Right ventricle myocardium superior (tissue), 1 donor: Measurements from ENCODE around the gene PSMG3. TPM values are rescaled to one million over a fixed set of nuclear protein-coding genes. Genes with fewer than 3 reads are reported as not detected.

ENCODE experiments used
- ATAC-seq: fragments of 200-7000 bp; cut with Tn5 transposase; one replicate; pipeline ENCODE4 v1.9.1; 2020; ENCODE audit warnings: mild to moderate bottlenecking; ENCODE audit not compliant: poor library complexity
- DNase-seq: peaks from one replicate; pipeline ENCODE4 v3.0.0-alpha.2; 2020
- intact Hi-C: fragments of 100-400 bp; cut with DNase I; formaldehyde crosslinking; loops from one replicate; pipeline ENCODE4 v1.11.2; 2022
- total RNA-seq: library from RNA; stranded (reverse); fragmentation: NEBNext Ultra II Directional; extraction: Animal tissue kit (Norgen Biotek cat#: 25700); gene quantifications from one replicate; pipeline ENCODE4 v1.2.1, GENCODE V29; 2021
- donor health status: DM: no; HTN: yes; CAD: no; lungs with severe emphysema.

The PSMG3 gene
- total RNA-seq, 1 donor from 2014 or later, result 12.1 TPM

DNA sequence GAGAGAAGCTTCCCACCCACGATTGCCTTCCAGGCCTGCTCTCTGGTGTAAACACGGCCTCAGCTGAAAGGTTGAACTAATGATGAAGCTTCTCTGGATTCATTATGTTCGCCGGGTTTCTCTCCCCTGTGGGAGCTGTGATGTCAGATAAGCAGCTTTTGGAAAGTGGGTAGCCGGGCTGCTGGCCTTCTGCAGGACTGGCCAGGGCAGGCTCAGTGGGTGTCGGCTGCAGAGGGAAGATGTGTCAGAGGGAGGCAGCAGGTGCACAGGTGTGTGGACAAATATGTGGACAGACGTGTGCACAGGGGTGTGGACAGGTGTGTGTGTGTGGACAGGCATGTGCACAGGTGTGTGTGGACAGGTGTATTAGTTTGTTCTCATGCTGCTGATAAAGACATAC is 28.5 kb upstream of the PSMG3 start:
- intact Hi-C loops, result loop anchor here (10.0 kb wide), 1 partner anchor 477 kb away; no protein-coding TSS in a partner anchor
- no peak for DNase-seq
- ATAC-seq, result no peak

DNA sequence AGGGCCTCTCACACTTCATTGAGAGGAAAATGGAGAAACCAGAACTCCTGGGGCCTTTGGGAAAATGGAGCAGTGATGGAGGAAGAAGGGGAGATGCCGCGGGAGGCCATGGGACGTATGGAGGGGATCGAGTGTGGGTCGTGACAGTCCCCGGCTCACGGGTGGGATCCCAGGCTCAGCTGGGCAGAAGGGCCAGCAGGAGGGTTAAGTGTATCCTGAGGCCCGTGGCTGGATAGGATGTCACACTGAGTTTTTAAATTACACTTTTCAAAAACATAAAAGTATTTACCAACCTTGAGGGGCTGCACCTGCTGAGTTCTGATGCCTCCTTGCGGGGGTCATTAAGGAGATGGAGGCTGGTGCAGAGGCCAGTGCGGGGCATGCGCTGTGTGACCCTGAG is 28.0 kb upstream of the PSMG3 start:
- DNase-seq, result no peak
- no peak for ATAC-seq
- intact Hi-C loops, result loop anchor here (10.0 kb wide), 1 partner anchor 477 kb away; no protein-coding TSS in a partner anchor

DNA sequence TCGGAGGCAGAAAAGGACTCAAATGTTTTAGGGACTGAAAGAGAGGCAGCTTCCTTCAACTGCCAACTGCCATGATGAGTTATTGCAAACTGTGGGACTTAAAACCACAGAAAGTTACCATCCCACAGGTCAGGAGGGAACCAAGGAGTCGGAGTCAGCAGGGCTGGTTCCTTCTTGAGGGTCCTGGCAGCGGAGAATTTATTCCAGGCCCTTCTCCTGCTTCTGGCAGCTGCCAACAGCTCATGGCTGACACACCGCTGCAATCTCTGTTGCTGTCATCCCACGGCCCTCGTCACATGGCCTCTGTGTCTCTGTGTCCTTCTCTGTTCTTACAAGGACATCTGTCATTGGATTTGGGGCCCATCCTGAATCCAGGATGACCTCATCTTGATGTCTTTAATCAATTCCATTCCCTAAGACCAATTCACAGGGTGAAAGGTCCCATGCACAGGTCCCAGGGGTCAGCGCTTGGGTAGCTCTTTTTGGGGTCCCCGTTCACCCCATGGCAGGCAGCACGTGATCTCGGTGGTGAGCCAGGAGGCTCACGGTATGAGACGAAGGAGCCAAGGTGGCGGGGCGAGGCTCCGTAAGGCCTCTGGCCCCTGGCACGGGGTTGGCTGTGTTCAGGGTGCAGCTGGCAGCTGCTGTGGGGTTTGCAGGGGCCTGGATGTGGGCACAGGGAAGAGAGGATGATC is 27.4 kb upstream of the PSMG3 start:
- intact Hi-C loops, result loop anchor here (10.0 kb wide), 1 partner anchor 478 kb away; no protein-coding TSS in a partner anchor
- ATAC-seq, result no peak
- DNase-seq, result no peak

DNA sequence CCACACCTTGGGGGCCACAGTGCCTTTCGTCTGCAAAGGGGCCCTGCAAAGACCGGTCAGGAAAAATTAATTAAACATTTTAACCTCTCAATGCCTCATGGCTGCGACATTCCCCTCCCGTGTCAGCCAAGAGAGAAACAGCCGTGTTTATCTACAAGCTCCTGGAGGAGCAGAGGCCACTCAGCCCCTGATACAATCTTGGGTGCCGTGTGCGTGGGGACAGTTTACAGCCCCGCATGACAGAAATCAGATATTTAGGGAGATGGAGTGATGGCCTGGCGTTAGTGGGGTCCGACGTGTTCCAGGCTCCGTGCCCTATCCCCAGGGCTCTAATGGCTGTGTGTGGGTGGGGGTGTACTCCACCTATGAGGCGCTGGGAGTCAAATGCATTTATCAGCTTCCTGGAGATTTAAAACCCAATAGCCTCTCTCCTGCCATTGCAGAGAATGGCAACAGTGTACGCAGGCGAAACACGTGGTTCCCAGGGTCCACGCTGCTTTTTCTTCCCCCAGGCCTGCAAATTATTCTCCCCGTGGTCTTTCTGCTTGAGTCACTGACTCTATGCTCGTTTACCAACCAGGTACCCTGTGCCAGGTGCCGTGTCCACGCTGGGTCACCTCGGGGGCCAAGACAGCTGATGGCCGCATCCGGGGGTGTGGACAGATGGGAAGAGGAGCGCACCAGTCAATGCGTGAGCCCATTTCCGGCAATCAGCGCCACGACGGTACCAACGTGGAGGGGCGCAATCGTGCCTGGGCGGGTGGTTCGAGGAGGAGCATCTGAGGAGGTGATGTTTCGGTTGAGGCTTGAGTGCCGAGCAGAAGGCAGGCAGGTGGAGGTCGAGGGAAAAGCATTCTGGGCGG is 26.6 kb upstream of the PSMG3 start:
- ATAC-seq (no peak), DNase-seq (no peak)
- intact Hi-C loops, result loop anchor here (10.0 kb wide), 1 partner anchor 478 kb away; no protein-coding TSS in a partner anchor

DNA sequence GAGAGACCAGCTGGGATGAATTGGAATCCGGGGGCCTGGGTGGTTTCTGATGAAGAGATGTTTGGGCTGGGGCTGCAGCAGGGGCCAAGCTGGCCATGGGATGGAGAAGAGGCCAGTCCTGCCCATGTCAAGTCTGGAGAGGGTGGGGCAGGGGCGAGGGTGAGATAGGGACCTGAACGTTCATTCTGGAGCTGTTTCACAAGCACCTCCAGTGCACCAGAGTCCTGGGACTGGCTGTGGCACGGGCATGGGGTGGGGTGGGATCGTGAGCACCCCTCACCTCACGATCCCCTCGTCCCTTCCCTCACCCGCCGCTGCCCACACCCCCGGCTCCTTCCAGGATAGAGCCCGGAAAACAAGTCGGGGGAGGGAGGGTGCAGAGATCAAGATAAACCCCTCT is 25.8 kb upstream of the PSMG3 start:
- no peak for DNase-seq
- no peak for ATAC-seq
- intact Hi-C loops, result loop anchor here (10.0 kb wide), 1 partner anchor 479 kb away; no protein-coding TSS in a partner anchor

DNA sequence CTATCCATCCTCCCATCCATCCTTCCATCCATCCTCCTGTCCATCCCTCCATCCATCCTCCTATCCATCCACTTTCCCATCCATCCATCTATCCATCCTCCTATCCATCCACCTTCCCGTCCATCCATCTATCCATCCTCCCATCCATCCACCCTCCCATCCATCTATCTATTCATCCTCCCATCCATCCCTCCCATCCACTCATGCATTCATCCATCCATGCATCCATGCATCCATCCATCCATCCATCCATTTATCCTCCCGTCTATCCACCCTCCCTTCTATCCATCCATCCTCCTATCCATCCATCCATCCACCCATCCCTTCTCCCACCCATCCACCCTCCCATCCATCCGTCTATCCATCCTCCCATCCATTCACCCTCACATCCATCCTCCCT is 25.2 kb upstream of the PSMG3 start:
- ATAC-seq, result no peak
- no peak for DNase-seq
- intact Hi-C loops, result loop anchor here (10.0 kb wide), 1 partner anchor 480 kb away; no protein-coding TSS in a partner anchor

DNA sequence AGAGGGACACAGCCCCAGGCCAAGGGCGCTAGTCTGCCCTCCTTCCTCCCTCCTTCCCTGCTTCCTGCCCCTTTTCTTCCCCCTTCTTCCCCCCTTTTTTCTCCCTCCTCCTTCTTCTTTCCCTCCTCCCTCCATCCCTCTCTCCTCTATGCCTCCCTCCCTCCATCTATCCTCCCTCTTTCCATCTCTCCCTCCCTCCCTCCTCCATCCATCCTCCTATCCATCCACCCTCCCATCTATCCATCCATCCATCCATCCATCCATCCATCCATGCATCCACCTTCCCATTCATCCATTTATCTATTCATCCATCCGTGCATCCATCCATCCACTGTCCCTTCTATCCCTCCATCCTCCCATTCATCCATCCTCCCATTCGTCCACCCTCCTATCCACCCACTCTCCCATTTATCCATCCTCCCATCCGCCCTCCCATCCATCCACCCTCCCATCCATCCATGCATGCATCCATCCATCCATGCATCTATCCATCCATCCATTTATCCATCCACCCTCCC is 24.1 kb upstream of the PSMG3 start:
- no peak for DNase-seq
- no peak for ATAC-seq
- intact Hi-C loops, result loop anchor here (10.0 kb wide), 1 partner anchor 481 kb away; no protein-coding TSS in a partner anchor

DNA sequence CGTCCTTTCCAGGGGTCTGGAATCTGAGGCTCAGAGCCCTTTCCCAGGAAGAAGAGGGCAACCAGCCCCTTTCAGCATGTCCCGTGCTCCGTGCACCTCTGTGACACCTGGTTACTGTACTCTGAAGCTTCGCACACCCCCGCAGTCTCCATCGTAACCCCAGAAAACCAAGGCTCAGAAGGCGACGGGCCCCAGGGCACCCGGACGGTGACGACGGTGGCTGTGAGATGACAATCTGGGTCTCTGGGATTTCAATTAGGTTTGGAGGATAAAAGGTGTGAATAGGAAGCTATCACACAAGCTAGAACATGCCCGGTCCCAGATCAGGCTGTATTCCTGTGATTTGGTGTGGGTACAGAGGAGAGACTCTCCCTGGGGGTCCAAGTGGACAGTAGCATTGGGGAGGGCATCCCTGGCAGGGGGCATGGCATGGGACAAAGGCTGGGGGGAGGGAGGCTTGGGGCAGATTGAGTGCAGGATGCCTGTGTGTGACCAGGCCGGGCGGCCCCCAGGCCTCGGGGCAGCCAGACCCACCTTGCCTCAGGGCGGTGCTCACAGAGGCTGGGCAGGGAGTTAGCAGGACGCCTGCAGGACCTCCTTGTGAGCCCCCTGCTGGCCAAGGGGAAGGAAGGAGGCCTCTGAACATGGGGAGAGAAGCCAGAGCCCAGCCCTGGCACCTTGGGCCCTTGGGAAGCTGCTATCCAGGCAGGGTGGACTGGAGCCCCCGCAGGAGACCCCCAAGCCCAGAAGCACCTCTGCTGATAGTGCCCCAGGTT is 23.4 kb upstream of the PSMG3 start:
- ATAC-seq, result no peak
- peak; percentile 15 for DNase-seq
- intact Hi-C loops, result loop anchor here (10.0 kb wide), 1 partner anchor 482 kb away; no protein-coding TSS in a partner anchor

DNA sequence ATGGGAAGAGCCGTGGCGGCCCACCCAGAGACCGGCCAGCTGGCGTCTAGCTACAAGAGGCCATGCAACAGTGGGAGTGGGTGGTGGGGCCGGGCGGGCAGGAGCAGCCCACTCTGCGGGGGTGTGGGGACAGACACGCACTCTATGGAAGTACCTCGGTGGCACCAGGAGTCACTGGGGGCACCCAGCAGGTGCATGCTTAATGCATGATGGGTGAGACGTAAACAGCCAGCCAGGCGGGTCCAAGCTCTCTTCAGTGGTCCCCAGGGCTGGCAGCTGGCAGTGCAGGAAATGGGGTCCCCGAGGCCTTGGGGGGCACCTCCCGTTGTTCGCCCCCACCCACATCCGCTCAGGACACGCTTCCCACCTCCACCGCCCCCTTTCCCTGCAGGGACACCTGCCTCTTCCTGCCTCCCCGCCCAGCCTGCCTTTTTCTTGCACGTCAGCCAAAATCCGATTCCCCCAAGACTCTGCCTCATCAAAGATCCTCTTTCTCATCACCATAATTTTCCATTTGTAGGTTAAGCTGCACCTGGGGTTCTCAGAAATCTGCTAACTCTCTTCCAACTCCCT is 22.6 kb upstream of the PSMG3 start:
- ATAC-seq, result no peak
- peak; percentile 31 for DNase-seq
- intact Hi-C loops, result loop anchor here (10.0 kb wide), 1 partner anchor 482 kb away; no protein-coding TSS in a partner anchor

DNA sequence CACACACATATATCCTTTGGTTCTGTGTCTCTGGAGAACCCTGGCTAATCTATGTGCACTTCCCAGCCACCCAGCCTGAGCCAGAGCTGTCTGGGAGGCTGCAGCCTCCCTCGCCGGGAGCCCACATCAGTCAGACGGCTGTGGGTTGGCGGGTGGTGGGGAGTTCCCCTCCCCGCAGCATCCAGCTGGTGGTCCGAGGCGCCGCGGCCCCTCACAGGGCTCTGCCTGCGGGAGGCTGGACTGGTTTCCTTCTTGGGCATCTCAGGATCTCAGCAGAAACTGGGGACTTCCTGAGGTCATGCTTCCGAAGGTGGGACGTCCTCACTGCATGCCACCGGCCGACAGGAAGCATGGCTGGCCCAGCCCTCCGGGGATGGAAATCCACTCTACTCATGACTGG is 22.0 kb upstream of the PSMG3 start:
- intact Hi-C loops, result loop anchor here (10.0 kb wide), 1 partner anchor 483 kb away; no protein-coding TSS in a partner anchor
- ATAC-seq, result no peak
- DNase-seq, result peak; percentile 24

DNA sequence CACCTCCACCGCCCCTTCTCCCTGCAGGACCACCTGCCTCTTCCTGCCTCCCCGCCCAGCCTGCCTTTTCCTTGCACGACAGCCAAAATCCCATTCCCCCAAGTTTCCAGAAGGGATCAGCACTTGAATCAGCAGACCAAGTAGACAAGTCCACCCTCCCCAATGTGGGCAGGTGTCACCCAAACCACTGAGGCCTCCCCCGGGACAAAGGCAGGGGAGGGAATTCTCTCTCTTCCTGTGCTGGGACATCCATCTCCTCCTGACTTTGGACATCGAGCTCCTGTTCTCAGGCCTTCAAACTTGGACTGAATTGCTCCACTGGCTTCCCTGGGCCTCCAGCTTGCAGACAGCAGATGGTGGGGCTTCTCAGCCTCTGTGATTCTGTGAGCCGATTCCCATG is 21.6 kb upstream of the PSMG3 start:
- intact Hi-C loops, result loop anchor here (10.0 kb wide), 1 partner anchor 483 kb away; no protein-coding TSS in a partner anchor
- DNase-seq, result no peak

DNA sequence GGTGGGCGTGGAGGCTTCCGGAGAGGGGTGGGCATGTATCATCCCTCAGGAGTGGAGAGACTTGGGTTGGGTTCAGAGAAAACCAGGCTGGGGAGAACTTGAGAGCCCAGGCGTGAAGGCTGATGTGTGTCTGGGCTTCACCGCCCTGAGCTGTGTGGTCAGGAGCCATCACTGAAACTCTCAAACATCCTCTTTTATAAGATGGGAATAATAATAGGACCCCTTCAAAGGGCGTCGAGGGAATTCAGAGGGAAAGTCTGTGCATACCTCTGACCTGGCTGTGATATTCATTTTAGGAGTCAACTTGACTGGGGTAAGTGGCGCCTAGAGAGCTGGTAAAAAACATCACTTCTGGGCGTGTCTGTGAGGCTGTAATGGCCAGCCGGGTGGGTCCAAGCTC is 21.1 kb upstream of the PSMG3 start:
- DNase-seq (no peak), ATAC-seq (no peak)
- intact Hi-C loops, result loop anchor here (10.0 kb wide), 1 partner anchor 484 kb away; no protein-coding TSS in a partner anchor

More for the DNA sequence above, 21.6 kb upstream of the PSMG3 start:
- ATAC-seq, result no peak

DNA sequence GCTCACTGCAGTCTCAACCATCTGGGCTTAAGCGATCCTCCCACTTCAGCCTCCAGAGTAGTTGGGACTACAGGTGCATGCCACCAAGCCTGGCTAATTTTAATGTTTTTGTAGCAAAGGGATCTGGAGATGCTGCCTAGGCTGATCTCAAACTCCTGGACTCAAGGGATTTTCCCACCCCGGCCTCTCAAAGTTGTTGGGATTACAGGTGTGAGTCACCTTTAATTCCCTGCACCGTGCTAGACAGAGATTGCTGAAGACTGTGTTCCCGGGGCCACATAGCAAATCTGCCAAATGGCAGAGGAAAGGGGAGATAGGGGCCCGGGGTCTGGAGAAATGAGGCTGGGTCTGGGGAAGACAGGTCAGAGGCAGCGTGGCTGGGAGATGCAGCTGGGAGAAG is 20.6 kb upstream of the PSMG3 start:
- ATAC-seq (no peak), DNase-seq (peak; percentile 27)
- intact Hi-C loops, result loop anchor here (10.0 kb wide), 1 partner anchor 484 kb away; no protein-coding TSS in a partner anchor

DNA sequence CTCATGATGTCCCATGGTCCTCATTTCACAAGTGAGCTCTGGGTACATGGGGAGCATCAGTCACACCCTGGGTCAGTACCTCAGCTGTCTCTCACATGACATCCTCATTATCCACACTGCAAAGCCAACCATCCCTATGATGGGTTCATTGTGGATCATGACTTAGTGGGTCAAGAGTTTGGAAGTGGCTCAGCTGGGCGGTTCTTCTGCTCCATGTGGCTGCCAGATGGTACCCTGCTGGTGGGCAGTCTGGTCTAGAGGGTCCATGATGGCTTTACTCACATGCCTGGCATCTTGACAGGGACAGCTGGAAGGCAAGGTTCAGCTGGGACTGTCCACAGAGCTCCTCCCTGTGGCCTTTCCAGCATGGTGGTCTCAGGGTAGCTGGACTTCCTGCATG is 19.1 kb upstream of the PSMG3 start:
- no peak for ATAC-seq
- DNase-seq, result no peak
- intact Hi-C loops, result loop anchor here (10.0 kb wide), 1 partner anchor 756 kb away; no protein-coding TSS in a partner anchor

DNA sequence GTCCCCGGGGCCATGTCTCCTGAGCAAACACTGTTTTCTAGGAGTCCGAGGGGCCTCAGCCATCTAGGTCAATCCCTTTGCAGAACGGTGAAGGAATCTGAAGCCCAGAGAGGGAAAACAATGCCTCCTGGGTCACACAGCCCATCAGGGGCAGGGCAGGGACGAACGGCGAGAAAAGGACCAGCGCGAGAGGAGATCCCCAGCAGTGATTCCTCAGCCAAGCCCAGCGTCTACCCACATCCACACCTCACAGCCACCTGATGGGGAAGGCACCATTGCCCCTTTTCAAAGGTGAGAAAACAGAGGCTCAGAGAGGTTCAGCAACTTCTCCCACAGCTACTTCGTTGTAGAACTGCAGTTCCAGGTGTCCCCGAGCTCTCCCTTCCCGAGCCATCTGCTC is 17.9 kb upstream of the PSMG3 start:
- no peak for DNase-seq
- intact Hi-C loops, result loop anchor here (10.0 kb wide), 1 partner anchor 757 kb away; no protein-coding TSS in a partner anchor
- ATAC-seq, result no peak

DNA sequence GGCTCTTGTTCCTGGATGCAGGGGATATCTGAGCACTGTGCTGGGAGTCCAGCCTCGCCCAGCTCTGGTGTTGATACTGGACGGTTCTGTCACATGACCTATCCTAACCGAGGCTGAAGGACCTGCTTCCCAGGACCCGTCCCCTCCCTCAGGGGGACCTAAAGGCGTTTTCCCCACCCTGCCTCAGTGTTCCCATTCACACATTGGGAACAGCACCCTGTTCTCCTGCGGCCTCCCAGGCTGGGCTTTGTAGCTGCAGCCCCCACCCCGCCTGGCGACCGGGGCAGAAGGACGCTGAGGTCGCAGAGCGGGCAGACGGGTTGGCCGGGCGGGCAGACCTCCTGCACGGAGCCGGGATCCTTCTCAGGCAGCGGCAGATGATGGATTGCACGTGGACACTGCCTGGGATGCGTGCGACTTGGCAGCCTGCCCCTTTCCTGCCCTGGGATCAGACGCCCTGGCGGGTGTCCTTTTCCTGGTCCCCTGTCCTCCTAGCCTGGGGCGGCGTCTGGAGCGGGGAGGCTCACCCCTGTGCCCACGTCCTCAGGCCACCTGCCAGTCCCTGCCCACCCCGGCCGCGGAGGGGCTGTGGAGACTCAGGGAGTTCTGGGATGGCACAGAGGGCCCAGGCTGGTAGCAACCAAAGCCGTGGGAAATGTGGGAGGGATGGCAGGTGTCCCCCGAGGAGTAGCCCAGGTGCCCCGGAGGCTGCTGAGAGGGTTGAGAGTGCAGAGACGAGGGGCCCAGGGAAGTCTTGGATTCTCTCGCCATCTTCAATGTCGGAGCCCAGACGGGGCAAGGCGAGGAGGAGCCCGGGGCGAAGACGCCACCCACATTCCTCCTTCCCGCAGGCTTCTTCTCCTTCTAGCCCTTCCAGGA is 17.2 kb upstream of the PSMG3 start:
- DNase-seq, result no peak
- intact Hi-C loops, result loop anchor here (10.0 kb wide), 1 partner anchor 758 kb away; no protein-coding TSS in a partner anchor
- no peak for ATAC-seq
